ENCODE data around the gene SUCO. TPM values are rescaled to one million over a fixed set of nuclear protein-coding genes. Genes with fewer than 3 reads are reported as not detected.

SUCO gene
- total and polyA plus RNA-seq, 8 donors: 30.3 to 73.7 (median 63.5) TPM

DNA sequence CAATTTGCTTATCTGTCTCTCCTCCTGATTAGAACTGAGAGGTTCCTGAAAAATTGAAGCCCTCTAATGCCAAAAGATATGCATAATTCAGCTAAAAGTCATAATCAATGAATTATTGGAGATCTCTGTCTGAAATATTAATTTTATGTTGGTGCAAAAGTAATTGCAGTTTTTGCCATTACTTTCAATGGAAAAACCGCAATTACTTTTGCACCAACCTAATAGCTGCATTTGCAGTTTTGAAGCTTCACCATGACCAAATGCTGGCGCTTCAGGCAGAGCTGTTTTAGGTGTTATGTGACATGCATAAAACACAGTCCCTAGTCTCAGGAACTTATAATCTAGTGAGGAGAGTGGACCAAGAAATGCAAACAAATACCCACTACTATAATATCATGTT lies 96.2 kb downstream of the SUCO start:
- intact Hi-C loops (cut with DNase I): no loop called here
- no peaks in the 10 kb centered on the region for H3K9me3 ChIP-seq
- no peak overlapping the region for H3K4me3 ChIP-seq
- H3K27me3 ChIP-seq: no peaks in the 10 kb centered on the region
- H3K4me1 ChIP-seq: no peaks in the 10 kb centered on the region
- no peak for ATAC-seq
- H3K36me3 ChIP-seq: no peaks in the 10 kb centered on the region
- no peak overlapping the region for H3K27ac ChIP-seq
- no peak for DNase-seq
- TF ChIP-seq, protein P1, sequence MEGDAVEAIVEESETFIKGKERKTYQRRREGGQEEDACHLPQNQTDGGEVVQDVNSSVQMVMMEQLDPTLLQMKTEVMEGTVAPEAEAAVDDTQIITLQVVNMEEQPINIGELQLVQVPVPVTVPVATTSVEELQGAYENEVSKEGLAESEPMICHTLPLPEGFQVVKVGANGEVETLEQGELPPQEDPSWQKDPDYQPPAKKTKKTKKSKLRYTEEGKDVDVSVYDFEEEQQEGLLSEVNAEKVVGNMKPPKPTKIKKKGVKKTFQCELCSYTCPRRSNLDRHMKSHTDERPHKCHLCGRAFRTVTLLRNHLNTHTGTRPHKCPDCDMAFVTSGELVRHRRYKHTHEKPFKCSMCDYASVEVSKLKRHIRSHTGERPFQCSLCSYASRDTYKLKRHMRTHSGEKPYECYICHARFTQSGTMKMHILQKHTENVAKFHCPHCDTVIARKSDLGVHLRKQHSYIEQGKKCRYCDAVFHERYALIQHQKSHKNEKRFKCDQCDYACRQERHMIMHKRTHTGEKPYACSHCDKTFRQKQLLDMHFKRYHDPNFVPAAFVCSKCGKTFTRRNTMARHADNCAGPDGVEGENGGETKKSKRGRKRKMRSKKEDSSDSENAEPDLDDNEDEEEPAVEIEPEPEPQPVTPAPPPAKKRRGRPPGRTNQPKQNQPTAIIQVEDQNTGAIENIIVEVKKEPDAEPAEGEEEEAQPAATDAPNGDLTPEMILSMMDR (IDR thresholded peaks at IDR 0.05): no peak

DNA sequence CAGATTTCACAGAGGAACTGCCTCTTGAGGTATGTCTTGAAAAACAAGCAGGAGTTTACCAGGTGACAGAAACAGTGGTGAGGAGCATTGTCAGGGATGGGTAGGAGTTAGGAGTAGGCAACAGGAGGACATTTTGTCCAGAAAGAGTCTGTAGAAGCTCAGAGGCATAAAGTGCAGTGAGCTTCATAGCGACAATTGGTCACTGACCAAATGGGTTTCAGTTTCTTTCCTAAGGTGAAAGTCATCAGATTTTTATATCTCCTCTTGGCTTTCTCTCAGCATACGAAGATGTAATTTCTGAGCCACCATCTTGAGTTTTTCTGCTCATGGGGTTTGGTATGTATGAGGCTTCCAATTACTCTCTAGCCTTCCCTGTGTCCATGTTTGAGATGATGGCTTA lies 96.7 kb downstream of the SUCO start:
- H3K27ac ChIP-seq: no peak overlapping the region
- no peak overlapping the region for H3K4me3 ChIP-seq
- no peaks in the 10 kb centered on the region for H3K36me3 ChIP-seq
- ATAC-seq (no peak), DNase-seq (no peak)
- no peaks in the 10 kb centered on the region for H3K27me3 ChIP-seq
- intact Hi-C loops (cut with DNase I): no loop called here
- H3K9me3 ChIP-seq: no peaks in the 10 kb centered on the region
- H3K4me1 ChIP-seq: no peaks in the 10 kb centered on the region
- TF ChIP-seq, protein P1 (IDR thresholded peaks at IDR 0.05): no peak

DNA sequence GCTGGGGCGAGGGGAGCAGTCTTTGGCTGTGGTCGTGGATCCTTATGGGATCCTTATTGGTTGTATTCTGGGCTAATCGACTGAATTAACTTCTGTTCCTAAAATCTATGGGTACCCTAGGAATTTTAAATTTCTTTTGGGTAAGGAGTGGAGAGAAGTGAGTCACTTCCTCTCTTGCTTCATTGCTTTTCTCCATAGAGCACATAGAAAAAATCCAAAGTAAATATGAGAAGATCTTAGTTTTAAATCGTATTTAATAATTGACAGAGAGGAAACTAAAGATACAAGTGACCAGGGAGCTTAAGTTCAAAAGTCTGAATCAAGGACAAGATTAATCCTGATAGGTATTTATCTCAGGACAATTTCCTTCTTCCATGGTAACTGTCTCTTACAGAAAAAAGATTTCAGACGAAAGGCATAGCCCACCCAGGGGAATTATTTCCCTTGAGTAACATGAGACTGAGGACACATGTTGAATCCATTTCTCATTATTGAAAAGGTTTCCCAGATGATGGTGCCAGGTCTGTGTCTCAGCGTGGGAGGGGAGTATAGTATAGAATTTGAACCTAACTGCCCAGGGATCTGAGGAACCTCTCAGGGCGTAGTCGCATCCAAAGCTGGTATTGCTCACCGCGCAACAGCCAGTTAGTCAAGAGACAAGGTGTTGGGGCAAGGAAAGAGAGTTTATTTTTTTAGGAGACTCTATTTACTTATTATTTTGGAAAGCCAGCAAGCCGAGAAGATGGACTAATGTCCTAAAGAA lies 97.3 kb downstream of the SUCO start:
- ATAC-seq: no peak
- Histone ChIP-seq H3K4me1 (no peaks in the 10 kb centered on the region), H3K36me3 (no peaks in the 10 kb centered on the region), H3K27me3 (no peaks in the 10 kb centered on the region), H3K9me3 (no peaks in the 10 kb centered on the region), H3K4me3 (no peak overlapping the region), H3K27ac (no peak overlapping the region)
- intact Hi-C loops (cut with DNase I): no loop called here
- TF ChIP-seq, protein P1 (IDR thresholded peaks at IDR 0.05): no peak
- DNase-seq: no peak

DNA sequence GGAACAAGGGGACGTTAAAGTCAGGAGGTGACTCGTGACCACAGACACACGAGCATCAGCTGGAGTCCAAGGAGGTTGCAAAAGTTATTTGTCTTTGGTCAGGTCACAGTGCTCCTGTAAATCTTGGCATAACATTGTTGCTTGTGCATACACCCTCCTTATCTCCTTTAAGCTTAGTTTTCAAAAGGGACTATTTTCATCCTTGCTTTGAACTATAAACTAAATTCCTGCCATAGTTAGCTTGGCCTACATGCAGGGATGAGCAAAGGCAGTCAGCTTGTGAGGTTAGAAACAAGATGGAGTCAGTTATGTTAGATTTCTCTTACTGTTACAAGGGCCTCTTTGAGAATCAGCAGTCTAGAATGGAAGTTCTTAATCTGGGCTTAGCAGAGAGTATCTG lies 97.9 kb downstream of the SUCO start:
- no peaks in the 10 kb centered on the region for H3K36me3 ChIP-seq
- H3K4me3 ChIP-seq: no peak overlapping the region
- no peak overlapping the region for H3K27ac ChIP-seq
- H3K27me3 ChIP-seq: no peaks in the 10 kb centered on the region
- TF ChIP-seq, protein P1 (IDR thresholded peaks at IDR 0.05): no peak
- DNase-seq (no peak), ATAC-seq (no peak)
- no peaks in the 10 kb centered on the region for H3K4me1 ChIP-seq
- no peaks in the 10 kb centered on the region for H3K9me3 ChIP-seq
- intact Hi-C loops (cut with DNase I): no loop called here

DNA sequence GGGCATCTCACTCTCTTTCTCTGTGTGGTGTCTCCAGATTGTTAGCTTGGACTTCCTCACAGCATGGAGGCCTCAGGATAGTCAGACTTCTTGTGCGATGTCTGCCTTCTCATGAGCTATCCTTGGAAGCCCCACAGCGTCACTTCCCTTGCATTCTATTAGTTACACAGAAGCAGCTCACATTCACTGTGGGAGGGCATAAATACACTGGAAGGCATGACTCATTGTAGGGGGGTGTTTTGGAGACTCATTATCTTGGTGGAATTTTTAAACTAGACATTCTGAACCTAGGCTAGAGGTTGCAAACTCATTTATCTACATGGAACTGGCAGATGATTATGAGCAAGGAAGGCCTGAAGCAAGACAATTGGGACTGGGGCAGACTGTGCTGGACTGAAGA lies 104.6 kb downstream of the SUCO start:
- no peaks in the 10 kb centered on the region for H3K4me1 ChIP-seq
- no peaks in the 10 kb centered on the region for H3K36me3 ChIP-seq
- H3K4me3 ChIP-seq: no peak overlapping the region
- H3K9me3 ChIP-seq: no peaks in the 10 kb centered on the region
- TF ChIP-seq, protein P1 (IDR thresholded peaks at IDR 0.05): no peak
- H3K27me3 ChIP-seq: no peaks in the 10 kb centered on the region
- no peak overlapping the region for H3K27ac ChIP-seq
- intact Hi-C loops (cut with DNase I): no loop called here
- DNase-seq (no peak), ATAC-seq (no peak)

Data from left lung (tissue), 10 donors.